ENCODE data around the gene SDCBP2. TPM values are rescaled to one million over a fixed set of nuclear protein-coding genes. Genes with fewer than 3 reads are reported as not detected.

SDCBP2 gene
- total and polyA plus RNA-seq, 2 of the 8 experiments (the other 6 are each of a cell fraction or from before 2014, with no cell fraction given) = 4.2 to 6.7 TPM

- Histone ChIP-seq H4K91ac (replicated peaks; ENCODE audit: insufficient read length, low read length) (no peak overlapping the region), H3K79me1 (ENCODE audit: low read depth, low read length) (no peaks in the 10 kb centered on the region; the same call in 1 of the 2 replicates), H2BK5ac (ENCODE audit: low read depth, low read length) (no peak overlapping the region), H3K18ac (ENCODE audit: extremely low read depth, low read length) (no peak overlapping the region), H3K9ac (replicated peaks in 1 of 4; ENCODE audit: extremely low read depth in 1 of 4, low read depth in 3 of 4, low read length in 3 of 4) (no peak overlapping the region), H2AK5ac (ENCODE audit: low read depth, low read length) (no peak overlapping the region), H3K56ac (replicated peaks; ENCODE audit: insufficient read length, low read depth, low read length) (no peak overlapping the region), H4K20me1 (replicated peaks in 1 of 2; ENCODE audit: control insufficient read depth in 1 of 2, insufficient read depth in 2 of 2, low read length in 2 of 2) (peaks cover 0 to 9% of the 10 kb centered on the region in 2 experiments), H3K4me2 (ENCODE audit: insufficient read depth in 1 of 2, low read depth in 2 of 2, low read length in 2 of 2) (no peak overlapping the region), H3K4me1 (replicated peaks in 1 of 4; ENCODE audit: control insufficient read depth in 3 of 4, insufficient read depth in 4 of 4, low read length in 3 of 4) (peaks cover 0 to 3% (median 0%) of the 10 kb centered on the region in 4 experiments; a peak in 1 of 7 replicates), H3K14ac (ENCODE audit: insufficient read length) (no peak overlapping the region), H4K8ac (ENCODE audit: extremely low read depth, insufficient read depth, low read length) (no peak overlapping the region), H3K9me3 (ENCODE audit: insufficient read depth in 2 of 2, low read depth in 1 of 2, low read length in 1 of 2) (no peaks in the 10 kb centered on the region), H4K5ac (ENCODE audit: insufficient read length, low read depth, low read length) (no peak overlapping the region), H2BK20ac (ENCODE audit: low read length) (no peak overlapping the region), H3K36me3 (ENCODE audit: control insufficient read depth in 2 of 4, insufficient read depth in 4 of 4, low read length in 3 of 4) (no peaks in the 10 kb centered on the region; a peak in 1 of 8 replicates), H2AFZ (ENCODE audit: low read length) (no peak overlapping the region), H2BK120ac (replicated peaks; ENCODE audit: low read depth, low read length) (no peak overlapping the region), H3K23me2 (ENCODE audit: low read depth, low read length) (peaks cover 10% of the 10 kb centered on the region; the same call in 1 of the 2 replicates), H3K23ac (ENCODE audit: insufficient read length) (no peak overlapping the region), H3K79me2 (ENCODE audit: control insufficient read depth in 1 of 2, insufficient read depth in 2 of 2, low read length in 2 of 2) (no peaks in the 10 kb centered on the region), H3K27ac (ENCODE audit: low read depth, low read length) (no peak overlapping the region), H3K4ac (replicated peaks; ENCODE audit: insufficient read length, low read depth, low read length) (no peak overlapping the region), H3K27me3 (replicated peaks in 1 of 4; ENCODE audit: control insufficient read depth in 3 of 4, extremely low read depth in 1 of 4, insufficient read depth in 3 of 4, low read length in 3 of 4) (no peaks in the 10 kb centered on the region; a peak in 1 of 7 replicates), H2BK12ac (ENCODE audit: low read depth, low read length) (no peak overlapping the region), H2BK15ac (ENCODE audit: low read length) (no peak overlapping the region), H3K4me3 (ENCODE audit: extremely low read depth in 1 of 4, insufficient read depth in 2 of 4, low read depth in 3 of 4, low read length in 4 of 4) (no peak overlapping the region)
- WGBS, 2 experiments (ENCODE audit: extremely low coverage in 1 of 2, insufficient coverage in 1 of 2, insufficient read length in 1 of 2, insufficient replicate concordance in 2 of 2, low coverage in 1 of 2, low lambda C conversion rate in 2 of 2, missing lambda C conversion rate in 1 of 2) = 94% methylated on average over 2 of the region's 2 CpGs; no CpG with 5 or more reads in 1 of the 2 experiments
- DNase-seq (ENCODE audit: low read depth in 1 of 2, low spot score in 2 of 2) (no peak), FAIRE-seq (no peak)
- POLR2A ChIA-PET (ENCODE audit: partially characterized antibody) = no interaction called here
- CTCF ChIA-PET (ENCODE audit: partially characterized antibody) = interaction anchor here (1.4 to 2.2 kb wide), 4 partner anchors 10 to 231 kb away, joined by 3 to 6 read pairs (median 6); no protein-coding TSS in a partner anchor
- TF ChIP-seq TBP (IDR thresholded peaks at IDR 0.05; ENCODE audit: low read depth, low read length) (no peak), TAF7 (optimal IDR thresholded peaks at IDR 0.05; ENCODE audit: borderline replicate concordance, low read depth, low read length) (no peak), SP4 (IDR thresholded peaks at IDR 0.05; ENCODE audit: low read length) (no peak), SIX5 (IDR thresholded peaks at IDR 0.05; ENCODE audit: low read depth, low read length) (no peak), ZNF274 (IDR thresholded peaks at IDR 0.05; ENCODE audit: borderline replicate concordance, extremely low read depth, low read length) (no peak), CTCF (IDR thresholded peaks at IDR 0.05; ENCODE audit: control extremely low read depth in 1 of 3, insufficient read depth in 1 of 3, low read depth in 1 of 3, low read length in 3 of 3) (no peak), E2F6 (IDR thresholded peaks at IDR 0.05) (no peak), CBX8 (IDR thresholded peaks at IDR 0.05; ENCODE audit: borderline replicate concordance, low read depth, low read length) (no peak), TCF12 (IDR thresholded peaks at IDR 0.05; ENCODE audit: low read depth, low read length) (no peak), HDAC2 (IDR thresholded peaks at IDR 0.05; ENCODE audit: borderline replicate concordance in 1 of 2, low read depth in 2 of 2, low read length in 2 of 2) (no peak), POU5F1 (IDR thresholded peaks at IDR 0.05; ENCODE audit: low read depth, low read length) (no peak)
These were observed 55.6 kb downstream of the SDCBP2 start for GRCh38 chr20:1273366-1273765.

Measured in H1 (cell line).